Caki2 (cell line): ENCODE data around the gene PALB2. TPM values are rescaled to one million over a fixed set of nuclear protein-coding genes. Genes with fewer than 3 reads are reported as not detected.
"Not testable (repeated sequence)": the region's sequence is repeated elsewhere in the genome, so short reads cannot be mapped to it uniquely, and the experiment has no call there.

ENCODE experiments used
- DNase-seq: peaks from one replicate; pipeline ENCODE4 v3.0.0-alpha.2; 2015; ENCODE audit warnings: low read depth
- in situ Hi-C: cut with HindIII; loops from 2 replicates; pipeline ENCODE4 v1.10.0; 2016; ENCODE audit warnings: low sequenced_read_pairs, low pct_unique_long_range_greater_than_20kb, mixed read lengths
- total RNA-seq: library from RNA; depleted of rRNA; stranded (reverse); fragments of >200 nt; shearing (Covaris generic); gene quantifications from 2 replicates; pipeline ENCODE4 v1.2.3, GENCODE V29; 2014; ENCODE audit warnings: low replicate concordance

The PALB2 gene
- total RNA-seq, 1 experiment from 2014 or later, result 8.0 TPM

DNA sequence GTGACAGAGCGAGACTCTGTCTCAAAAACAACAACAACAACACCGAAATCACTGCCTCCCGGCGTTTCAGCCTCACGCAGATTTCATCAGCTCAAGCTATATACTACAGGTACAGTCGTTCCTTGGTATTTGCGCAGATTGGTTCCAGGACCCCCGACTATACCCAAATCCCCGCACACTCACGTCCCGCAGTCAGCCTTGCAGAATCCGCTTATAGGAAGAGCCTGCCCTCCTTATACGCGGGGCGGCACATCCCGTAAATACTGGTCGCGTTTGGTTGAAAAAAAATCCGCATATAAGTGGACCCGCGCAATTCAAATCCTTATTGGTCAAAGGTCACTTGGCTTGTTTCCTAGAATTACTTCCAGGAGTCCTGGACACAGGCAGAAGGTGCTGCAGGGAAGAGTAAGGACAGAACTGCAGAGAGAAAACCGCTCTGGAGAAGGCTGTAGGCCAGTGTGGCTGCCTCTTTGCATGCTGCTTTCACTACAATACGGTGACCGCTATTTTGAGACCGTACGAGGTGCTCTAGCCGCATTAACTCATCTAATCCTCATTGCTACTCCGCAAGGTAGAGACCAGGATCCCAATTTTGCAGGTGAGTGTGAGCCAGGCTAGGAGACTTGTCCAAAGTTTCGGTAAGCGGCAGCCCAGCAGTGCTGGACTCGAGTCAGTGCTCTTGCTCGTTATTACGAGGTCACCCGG, 45.7 kb downstream of the PALB2 start:
- in situ Hi-C loops, result no loop called here
- peak; percentile 24 for DNase-seq

DNA sequence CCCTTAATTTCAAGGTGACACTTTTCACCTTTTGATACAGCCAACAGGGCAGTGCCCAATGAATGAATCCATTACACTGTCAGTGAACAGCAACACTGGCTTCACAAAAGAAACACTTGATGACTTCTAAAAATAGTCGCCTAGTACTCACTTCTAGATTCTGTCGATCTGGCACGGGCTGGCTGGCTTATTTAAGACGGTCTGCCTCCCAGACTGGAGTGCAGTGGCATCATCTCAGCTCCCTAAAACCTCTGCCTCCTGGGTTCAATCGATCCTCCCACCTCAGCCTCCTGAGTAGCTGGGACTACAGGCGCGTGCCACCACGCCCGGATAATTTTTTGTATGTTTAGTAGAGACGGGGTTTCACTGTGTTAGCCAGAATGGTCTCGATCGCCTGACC, 46.9 kb downstream of the PALB2 start:
- in situ Hi-C loops, result no loop called here
- no peak for DNase-seq

- in situ Hi-C loops, result no loop called here
- DNase-seq, result no peak
These were observed 50.9 kb downstream of the PALB2 start for GRCh38 chr16:23590181-23590580.

GRCh38 chr16:23587726-23588125, 53.4 kb downstream of the PALB2 start:
- in situ Hi-C loops, result no loop called here
- DNase-seq, result no peak

DNA sequence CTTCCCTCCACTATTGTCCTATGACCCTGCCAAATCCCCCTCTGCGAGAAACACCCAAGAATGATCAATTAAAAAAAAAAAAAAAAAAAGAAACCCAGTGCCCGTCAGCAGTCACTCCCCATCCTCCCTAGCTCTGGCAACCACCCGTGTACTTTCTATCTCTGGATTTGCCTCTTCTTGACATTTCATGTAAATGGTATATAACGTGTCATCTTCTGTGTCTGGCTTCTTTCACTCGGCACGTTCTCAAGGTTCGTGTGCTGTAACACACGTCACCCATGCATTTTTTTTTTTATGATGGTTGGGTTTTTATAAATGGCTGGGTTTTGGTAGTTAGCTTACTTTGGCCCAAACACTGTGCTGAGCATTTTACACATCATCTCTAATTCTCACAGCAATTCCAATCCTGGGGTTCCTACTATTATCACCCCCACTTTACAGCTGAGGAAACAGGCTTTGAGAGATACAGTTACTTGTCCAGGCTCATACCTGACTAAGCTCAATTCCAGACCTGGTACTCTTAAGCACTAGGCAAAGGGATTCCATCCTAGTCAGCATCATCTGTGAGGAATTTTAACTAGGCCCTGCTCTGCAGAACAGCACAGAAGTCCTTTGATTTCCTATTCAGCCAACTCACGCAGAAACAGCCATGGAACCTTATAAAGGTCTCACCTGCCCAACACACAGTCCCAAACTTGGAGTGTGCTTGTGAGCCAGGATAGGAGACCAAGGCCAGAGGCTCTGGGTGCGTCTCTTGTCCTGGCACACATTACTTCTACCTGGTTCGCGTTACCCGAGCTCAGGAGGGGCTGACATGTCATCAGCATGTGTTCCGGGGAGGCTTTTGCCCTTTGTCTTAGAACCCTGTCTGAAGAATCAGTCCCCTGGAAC, 56.7 kb downstream of the PALB2 start:
- no peak for DNase-seq
- in situ Hi-C loops, result no loop called here

- DNase-seq, in situ Hi-C loops: not testable (repeated sequence)
These were observed 57.8 kb downstream of the PALB2 start for GRCh38 chr16:23583271-23583670.

DNA sequence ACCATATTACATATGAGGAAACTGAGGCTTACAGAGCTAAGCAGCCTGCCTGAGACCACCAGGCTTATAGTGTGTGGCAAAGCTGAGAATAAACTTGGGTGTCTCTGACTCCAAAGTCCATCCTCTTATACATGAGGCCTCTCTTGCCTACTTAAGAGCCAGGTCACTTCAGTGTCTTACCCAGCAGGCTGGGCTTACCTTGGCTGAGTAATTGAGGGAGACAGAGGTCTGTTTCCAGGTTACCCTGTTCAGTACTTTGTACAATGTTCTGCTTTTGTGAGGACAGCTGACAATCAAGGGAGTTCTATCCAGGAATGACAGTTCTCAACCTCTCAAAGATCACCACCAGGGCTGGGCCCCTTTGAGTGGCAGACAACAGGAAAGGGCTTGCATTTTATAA, 59.3 kb downstream of the PALB2 start:
- in situ Hi-C loops, result no loop called here
- no peak for DNase-seq

- in situ Hi-C loops, result no loop called here
- DNase-seq, result no peak
These were observed 60.7 kb downstream of the PALB2 start for GRCh38 chr16:23580391-23580790.

GRCh38 chr16:23579371-23579770, 61.7 kb downstream of the PALB2 start:
- in situ Hi-C loops, result no loop called here

GRCh38 chr16:23578101-23578830, 62.8 kb downstream of the PALB2 start:
- in situ Hi-C loops, result no loop called here

More at GRCh38 chr16:23579371-23579770, 61.7 kb downstream of the PALB2 start:
- no peak for DNase-seq

DNA sequence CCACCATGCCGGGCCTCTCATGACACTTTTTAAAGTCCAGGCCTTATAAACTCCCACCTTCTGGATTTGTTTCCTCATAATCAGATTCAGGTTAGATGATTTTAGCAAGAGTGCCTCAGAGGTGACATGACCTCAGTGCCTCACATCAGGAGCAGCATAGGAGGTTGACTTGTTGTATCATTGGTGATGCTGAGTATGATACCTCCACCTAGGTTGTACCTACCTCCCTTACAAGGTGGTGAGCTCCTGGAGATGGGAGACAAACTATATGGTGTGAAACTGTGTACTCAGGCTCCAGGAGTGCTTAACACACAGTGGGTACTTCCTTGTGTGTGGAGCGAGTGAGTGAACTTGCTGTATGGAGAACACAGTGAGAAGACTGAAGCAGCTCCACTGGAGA, 63.6 kb downstream of the PALB2 start:
- DNase-seq, result no peak
- in situ Hi-C loops, result no loop called here

More at GRCh38 chr16:23578101-23578830, 62.8 kb downstream of the PALB2 start:
- DNase-seq, result no peak

DNA sequence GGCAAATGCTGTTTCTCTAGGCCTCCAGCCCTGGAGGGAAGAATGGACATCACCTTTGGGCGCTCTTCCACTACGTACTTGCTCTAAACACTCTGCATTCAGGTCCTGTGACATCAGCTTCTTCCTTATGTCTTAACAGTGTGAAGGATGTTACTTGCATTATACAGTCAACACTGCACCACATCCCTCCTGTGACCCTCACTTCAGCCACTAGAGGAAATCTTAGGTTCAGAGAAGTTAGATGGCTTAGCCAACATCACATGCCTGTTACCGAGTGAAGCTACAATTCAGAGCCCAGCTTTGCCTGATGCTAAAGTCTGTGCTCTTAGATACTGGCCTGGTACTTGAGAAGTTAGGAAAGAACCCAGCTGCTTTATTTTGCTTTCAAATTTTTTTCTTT, 65.3 kb downstream of the PALB2 start:
- DNase-seq, result no peak
- in situ Hi-C loops, result no loop called here

- in situ Hi-C loops, result no loop called here
- no peak for DNase-seq
These were observed 67.3 kb downstream of the PALB2 start for GRCh38 chr16:23573817-23574216.

GRCh38 chr16:23572394-23572793, 68.7 kb downstream of the PALB2 start:
- DNase-seq, result no peak
- in situ Hi-C loops, result no loop called here

- in situ Hi-C loops, result no loop called here
These were observed 69.2 kb downstream of the PALB2 start for GRCh38 chr16:23571895-23572294.

GRCh38 chr16:23570992-23571632, 70.0 kb downstream of the PALB2 start:
- in situ Hi-C loops, result no loop called here
- DNase-seq, result no peak

More at GRCh38 chr16:23571895-23572294, 69.2 kb downstream of the PALB2 start:
- no peak for DNase-seq

DNA sequence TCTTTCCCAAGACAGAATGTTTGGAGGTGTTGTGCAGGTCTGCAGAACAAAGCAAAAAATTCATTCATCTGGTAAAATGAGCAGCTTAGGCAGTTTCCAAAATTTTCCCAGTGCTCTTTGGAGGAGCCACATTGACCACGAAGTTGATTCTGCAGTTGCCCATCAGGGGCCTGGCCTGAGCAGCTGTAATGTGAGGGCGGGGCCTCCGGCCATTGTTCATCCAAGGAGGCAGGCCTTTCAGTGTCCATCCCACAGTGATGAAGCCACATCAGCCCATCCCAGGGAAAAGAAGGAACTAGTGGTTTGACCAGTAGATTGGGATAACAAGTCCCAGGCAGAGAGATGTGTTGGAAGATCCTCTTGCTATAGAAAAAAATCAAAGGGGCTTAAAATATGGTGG, 73.5 kb downstream of the PALB2 start:
- in situ Hi-C loops, result no loop called here

GRCh38 chr16:23566724-23567123, 74.4 kb downstream of the PALB2 start:
- in situ Hi-C loops, result no loop called here
- no peak for DNase-seq

More for the DNA sequence above, 73.5 kb downstream of the PALB2 start:
- no peak for DNase-seq
